Measurements from ENCODE around the gene SKA2. TPM values are rescaled to one million over a fixed set of nuclear protein-coding genes. Genes with fewer than 3 reads are reported as not detected.
"Not testable (repeated sequence)": the region's sequence is repeated elsewhere in the genome, so short reads cannot be mapped to it uniquely, and the experiment has no call there.

SKA2 gene
- total and polyA plus RNA-seq, 9 donors: 36.7 to 49.7 (median 41.5) TPM

DNA sequence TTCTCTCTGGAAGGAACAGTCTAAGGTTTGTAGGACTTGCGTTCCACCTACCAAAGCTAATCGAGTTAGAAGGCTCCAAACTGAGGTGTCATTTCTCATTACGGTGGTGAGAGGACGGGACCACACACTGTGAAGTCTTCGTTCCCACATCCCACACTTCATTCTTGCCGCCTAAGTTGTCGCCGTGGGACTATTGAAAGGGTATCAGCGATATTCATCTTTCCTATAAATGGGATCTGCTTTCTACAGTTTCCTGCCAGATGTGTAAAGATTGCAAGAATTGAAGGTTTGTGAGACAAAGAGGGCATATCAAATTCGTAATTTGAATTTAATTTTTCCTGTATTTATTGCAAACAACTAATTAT, 47.7 kb downstream of the SKA2 start:
- DNase-seq: no peak
- Histone ChIP-seq H3K27ac (ENCODE audit: low read length) (peak overlapping the region; percentile 90), H3K27me3 (ENCODE audit: control insufficient read depth, insufficient read depth, low read length) (no peaks in the 10 kb centered on the region), H3K4me1 (ENCODE audit: control insufficient read depth, insufficient read depth, low read length) (peaks cover 2% of the 10 kb centered on the region), H3K36me3 (ENCODE audit: control insufficient read depth, insufficient read depth, low read length) (no peaks in the 10 kb centered on the region), H3K4me3 (ENCODE audit: low read length) (peak overlapping the region; percentile 86), H3K9me3 (replicated peaks; ENCODE audit: control insufficient read depth, low read depth, low read length) (no peaks in the 10 kb centered on the region)
- WGBS (ENCODE audit: insufficient coverage): no CpG with 5 or more reads among the region's 10 CpGs

- H3K9me3 ChIP-seq (replicated peaks; ENCODE audit: control insufficient read depth, low read depth, low read length): no peaks in the 10 kb centered on the region
- WGBS (ENCODE audit: insufficient coverage): under 1% methylated on average over 89 of the region's 89 CpGs
- H3K4me1 ChIP-seq (ENCODE audit: control insufficient read depth, insufficient read depth, low read length): peaks cover 2% of the 10 kb centered on the region
- DNase-seq: peak; percentile 99
- no peaks in the 10 kb centered on the region for H3K36me3 ChIP-seq (ENCODE audit: control insufficient read depth, insufficient read depth, low read length)
- H3K27me3 ChIP-seq (ENCODE audit: control insufficient read depth, insufficient read depth, low read length): no peaks in the 10 kb centered on the region
- H3K27ac ChIP-seq (ENCODE audit: low read length): peak within 1 kb of the TSS; percentile 90
- peak within 1 kb of the TSS; percentile 86 for H3K4me3 ChIP-seq (ENCODE audit: low read length)
These were observed 48.3 kb downstream of the SKA2 start, which contains the start of gene TRIM37 for GRCh38 chr17:59106463-59107305. TRIM37 (minus strand) TSS chr17:59106880; CDS start chr17:59106461, 419 bp downstream.

DNA sequence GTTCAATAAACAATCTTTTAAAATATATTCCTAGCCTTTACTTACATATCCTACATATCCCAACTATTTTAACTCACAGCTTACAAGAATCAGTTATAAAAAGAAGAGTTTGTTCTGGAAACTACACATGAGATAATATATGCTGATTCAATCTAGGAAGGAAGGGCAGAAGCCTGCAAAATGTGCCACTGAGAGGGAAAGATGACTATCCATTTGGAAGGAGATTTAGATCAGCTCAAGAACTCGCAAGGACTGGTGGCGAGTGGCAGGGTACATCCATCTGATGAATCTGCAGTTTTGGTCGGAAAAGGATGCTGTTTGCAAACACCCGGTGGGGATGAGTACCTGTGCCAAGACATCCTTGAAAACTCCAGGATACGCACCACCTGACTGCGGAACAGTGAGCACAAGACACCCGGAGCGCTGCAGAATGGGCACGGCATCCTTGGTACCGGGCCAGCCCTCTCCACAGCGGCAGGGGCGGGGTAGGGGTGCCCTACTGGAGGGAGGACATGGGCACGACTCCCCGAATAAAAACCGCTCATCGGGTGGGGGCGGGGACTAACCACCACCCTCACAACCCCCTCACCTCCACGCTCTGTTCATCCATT, 49.0 kb downstream of the SKA2 start:
- DNase-seq: peak; percentile 63
- peak overlapping the region; percentile 90 for H3K27ac ChIP-seq (ENCODE audit: low read length)
- peaks cover 2% of the 10 kb centered on the region for H3K4me1 ChIP-seq (ENCODE audit: control insufficient read depth, insufficient read depth, low read length)
- H3K36me3 ChIP-seq (ENCODE audit: control insufficient read depth, insufficient read depth, low read length): no peaks in the 10 kb centered on the region
- peak overlapping the region; percentile 86 for H3K4me3 ChIP-seq (ENCODE audit: low read length)
- H3K9me3 ChIP-seq (replicated peaks; ENCODE audit: control insufficient read depth, low read depth, low read length): no peaks in the 10 kb centered on the region
- H3K27me3 ChIP-seq (ENCODE audit: control insufficient read depth, insufficient read depth, low read length): no peaks in the 10 kb centered on the region
- WGBS (ENCODE audit: insufficient coverage): under 1% methylated on average over 13 of the region's 18 CpGs

- WGBS (ENCODE audit: insufficient coverage): no CpG with 5 or more reads among the region's 1 CpG
- no peaks in the 10 kb centered on the region for H3K36me3 ChIP-seq (ENCODE audit: control insufficient read depth, insufficient read depth, low read length)
- no peaks in the 10 kb centered on the region for H3K9me3 ChIP-seq (replicated peaks; ENCODE audit: control insufficient read depth, low read depth, low read length)
These were observed 53.8 kb downstream of the SKA2 start for GRCh38 chr17:59101178-59101577.

GRCh38 chr17:59097876-59098275, 57.1 kb downstream of the SKA2 start:
- no peaks in the 10 kb centered on the region for H3K9me3 ChIP-seq (replicated peaks; ENCODE audit: control insufficient read depth, low read depth, low read length)
- H3K27me3 ChIP-seq (ENCODE audit: control insufficient read depth, insufficient read depth, low read length): no peaks in the 10 kb centered on the region
- no peaks in the 10 kb centered on the region for H3K36me3 ChIP-seq (ENCODE audit: control insufficient read depth, insufficient read depth, low read length)
- DNase-seq: no peak
- peaks cover 3% of the 10 kb centered on the region for H3K4me1 ChIP-seq (ENCODE audit: control insufficient read depth, insufficient read depth, low read length)
- no peak overlapping the region for H3K4me3 ChIP-seq (ENCODE audit: low read length)
- no peak overlapping the region for H3K27ac ChIP-seq (ENCODE audit: low read length)

More at GRCh38 chr17:59101178-59101577, 53.8 kb downstream of the SKA2 start:
- Histone ChIP-seq H3K27me3 (ENCODE audit: control insufficient read depth, insufficient read depth, low read length) (no peaks in the 10 kb centered on the region), H3K27ac (ENCODE audit: low read length) (no peak overlapping the region), H3K4me1 (ENCODE audit: control insufficient read depth, insufficient read depth, low read length) (peaks cover 2% of the 10 kb centered on the region), H3K4me3 (ENCODE audit: low read length) (no peak overlapping the region)
- DNase-seq: no peak

DNA sequence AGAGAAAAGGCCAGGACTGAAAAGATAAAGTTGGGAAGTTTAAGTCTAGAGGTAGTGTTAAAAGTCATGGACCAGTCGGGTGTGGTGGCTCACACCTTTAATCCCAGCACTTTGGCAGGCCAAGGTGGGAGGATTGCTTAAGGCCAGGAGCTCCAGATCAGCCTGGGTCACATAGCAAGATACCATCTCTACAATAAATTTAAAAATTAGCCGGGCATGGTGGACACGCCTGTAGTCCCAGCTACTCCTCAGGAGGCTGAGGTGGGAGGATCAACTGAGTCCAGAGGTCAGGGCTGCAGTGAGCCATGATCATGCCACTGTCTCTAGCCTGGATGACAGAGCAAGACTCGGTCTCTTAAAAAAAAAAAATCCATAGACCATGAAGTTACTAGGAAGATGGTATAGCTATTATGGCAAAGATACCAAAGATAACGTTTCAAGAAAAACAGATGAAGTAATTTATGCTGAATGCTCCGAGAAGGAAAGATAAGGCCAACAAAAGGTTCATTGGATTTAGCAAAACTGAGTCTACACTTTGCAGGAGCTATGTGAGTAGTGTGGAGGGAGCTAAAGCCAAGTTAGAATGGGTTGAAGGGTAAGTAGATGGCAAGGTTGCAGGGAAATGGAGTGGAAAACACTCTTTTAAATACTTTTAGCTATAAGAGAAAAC, 60.0 kb downstream of the SKA2 start:
- DNase-seq: no peak
- Histone ChIP-seq H3K27me3 (ENCODE audit: control insufficient read depth, insufficient read depth, low read length) (no peaks in the 10 kb centered on the region), H3K36me3 (ENCODE audit: control insufficient read depth, insufficient read depth, low read length) (no peaks in the 10 kb centered on the region), H3K27ac (ENCODE audit: low read length) (no peak overlapping the region), H3K9me3 (replicated peaks; ENCODE audit: control insufficient read depth, low read depth, low read length) (no peaks in the 10 kb centered on the region), H3K4me3 (ENCODE audit: low read length) (no peak overlapping the region), H3K4me1 (ENCODE audit: control insufficient read depth, insufficient read depth, low read length) (peaks cover 3% of the 10 kb centered on the region)
- 90% methylated on average over 2 of the region's 6 CpGs for WGBS (ENCODE audit: insufficient coverage)

DNA sequence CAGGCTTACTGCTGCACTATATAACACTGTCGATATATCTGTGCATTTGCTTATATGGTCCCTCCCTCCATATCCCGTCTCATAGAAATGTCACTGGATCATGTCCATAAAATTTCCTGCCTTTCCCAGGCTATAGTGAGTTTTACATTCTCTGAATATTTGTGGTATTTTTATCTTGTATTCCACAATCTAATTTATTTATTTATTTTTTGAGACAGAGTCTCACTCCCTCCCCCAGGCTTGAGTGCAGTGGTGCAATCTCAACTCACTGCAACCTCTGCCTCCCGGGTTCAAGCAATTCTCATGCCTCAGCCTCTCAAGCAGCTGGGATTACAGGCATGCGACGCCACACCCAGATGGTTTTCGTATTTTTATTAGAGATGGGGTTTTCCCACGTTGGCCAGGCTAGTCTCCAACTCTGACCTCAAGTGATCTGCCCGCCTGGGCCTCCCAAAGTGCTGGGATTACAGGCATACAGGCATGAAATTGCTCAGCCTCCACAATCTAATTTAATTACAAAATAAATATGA, 61.2 kb downstream of the SKA2 start:
- Histone ChIP-seq H3K27me3 (ENCODE audit: control insufficient read depth, insufficient read depth, low read length) (no peaks in the 10 kb centered on the region), H3K27ac (ENCODE audit: low read length) (peak overlapping the region; percentile 39), H3K4me1 (ENCODE audit: control insufficient read depth, insufficient read depth, low read length) (peaks cover 3% of the 10 kb centered on the region), H3K36me3 (ENCODE audit: control insufficient read depth, insufficient read depth, low read length) (peaks cover 9% of the 10 kb centered on the region), H3K4me3 (ENCODE audit: low read length) (no peak overlapping the region), H3K9me3 (replicated peaks; ENCODE audit: control insufficient read depth, low read depth, low read length) (no peaks in the 10 kb centered on the region)
- peak; percentile 68 for DNase-seq
- WGBS (ENCODE audit: insufficient coverage): no CpG with 5 or more reads among the region's 8 CpGs

DNA sequence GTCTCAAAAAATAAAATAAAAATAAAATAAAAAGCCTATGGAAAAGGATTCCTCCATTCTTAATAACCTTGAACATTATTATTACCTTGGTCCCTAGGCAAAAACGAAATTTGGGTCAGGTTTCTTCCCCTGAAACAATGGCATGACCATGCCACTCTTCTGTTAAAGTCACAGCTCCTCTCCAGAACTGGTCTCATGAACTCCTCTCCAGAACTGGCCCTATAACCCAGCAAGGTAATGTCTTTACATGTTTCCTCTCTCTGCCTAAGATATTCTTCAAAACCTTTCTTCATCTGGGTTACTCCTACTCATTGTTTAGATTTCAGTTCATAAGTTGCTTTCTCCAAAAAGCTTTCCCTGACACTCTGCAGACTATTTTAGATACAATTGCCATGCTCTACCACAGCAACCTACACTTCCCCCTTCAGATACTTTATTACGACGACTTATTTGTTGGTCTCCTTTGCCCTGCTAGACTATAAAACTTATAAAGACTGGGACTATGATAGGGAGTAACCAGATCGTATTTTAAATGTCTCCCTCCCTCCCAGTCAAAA, 61.8 kb downstream of the SKA2 start:
- no peak for DNase-seq
- peak overlapping the region; percentile 39 for H3K27ac ChIP-seq (ENCODE audit: low read length)
- no peaks in the 10 kb centered on the region for H3K9me3 ChIP-seq (replicated peaks; ENCODE audit: control insufficient read depth, low read depth, low read length)
- H3K4me1 ChIP-seq (ENCODE audit: control insufficient read depth, insufficient read depth, low read length): peaks cover 3% of the 10 kb centered on the region
- 44% methylated on average over 1 of the region's 4 CpGs for WGBS (ENCODE audit: insufficient coverage)
- H3K4me3 ChIP-seq (ENCODE audit: low read length): no peak overlapping the region
- peaks cover 13% of the 10 kb centered on the region for H3K36me3 ChIP-seq (ENCODE audit: control insufficient read depth, insufficient read depth, low read length)
- H3K27me3 ChIP-seq (ENCODE audit: control insufficient read depth, insufficient read depth, low read length): no peaks in the 10 kb centered on the region

- not testable (repeated sequence) for H3K27me3 ChIP-seq (ENCODE audit: control insufficient read depth, insufficient read depth, low read length); H3K4me3 ChIP-seq (ENCODE audit: low read length); DNase-seq; H3K9me3 ChIP-seq (replicated peaks; ENCODE audit: control insufficient read depth, low read depth, low read length); H3K4me1 ChIP-seq (ENCODE audit: control insufficient read depth, insufficient read depth, low read length); H3K27ac ChIP-seq (ENCODE audit: low read length)
- H3K36me3 ChIP-seq (ENCODE audit: control insufficient read depth, insufficient read depth, low read length): peaks cover 17% of the 10 kb centered on the region
- 100% methylated on average over 4 of the region's 12 CpGs for WGBS (ENCODE audit: insufficient coverage)
These were observed 64.4 kb downstream of the SKA2 start for GRCh38 chr17:59090593-59090992.

DNA sequence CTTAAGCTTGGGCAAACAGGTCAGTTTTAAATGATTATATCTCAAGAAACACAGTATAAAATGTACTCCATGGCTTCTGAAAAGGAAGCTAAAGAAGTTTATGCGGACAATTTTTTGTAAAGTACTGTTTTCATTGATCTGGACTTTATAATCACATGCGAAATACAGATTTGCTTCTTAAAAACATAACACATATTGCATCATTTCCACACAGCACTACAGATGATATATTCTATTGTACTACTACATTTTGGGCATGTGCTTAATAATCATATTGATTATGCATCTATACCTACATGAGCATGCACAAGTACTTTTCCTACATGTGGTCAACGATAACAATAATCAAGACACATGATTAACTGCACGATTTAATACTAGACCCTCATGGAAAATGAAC, 70.8 kb downstream of the SKA2 start:
- DNase-seq: no peak
- Histone ChIP-seq H3K27ac (ENCODE audit: low read length) (no peak overlapping the region), H3K27me3 (ENCODE audit: control insufficient read depth, insufficient read depth, low read length) (no peaks in the 10 kb centered on the region), H3K36me3 (ENCODE audit: control insufficient read depth, insufficient read depth, low read length) (peaks cover 17% of the 10 kb centered on the region), H3K4me3 (ENCODE audit: low read length) (no peak overlapping the region), H3K9me3 (replicated peaks; ENCODE audit: control insufficient read depth, low read depth, low read length) (no peaks in the 10 kb centered on the region), H3K4me1 (ENCODE audit: control insufficient read depth, insufficient read depth, low read length) (no peaks in the 10 kb centered on the region)
- no CpG with 5 or more reads among the region's 4 CpGs for WGBS (ENCODE audit: insufficient coverage)
